ENCODE data around the gene YWHAH. TPM values are rescaled to one million over a fixed set of nuclear protein-coding genes. Genes with fewer than 3 reads are reported as not detected.

YWHAH gene
- total and polyA plus RNA-seq, 8 donors, result 40.2 to 106 (median 48.0) TPM

- Histone ChIP-seq H3K27me3 (no peaks in the 10 kb centered on the region), H3K4me3 (peak overlapping the region; percentile 83 to 97 (median 89)), H3K9me3 (no peaks in the 10 kb centered on the region), H3K4me1 (peaks cover 11 to 21% (median 17%) of the 10 kb centered on the region in 3 donors), H3K36me3 (no peaks in the 10 kb centered on the region), H3K27ac (peak overlapping the region; percentile 83 to 94 (median 91))
- ATAC-seq, result no peak
- DNase-seq, result no peak
- no peak for TF ChIP-seq CTCF (IDR thresholded peaks at IDR 0.05)
- FAIRE-seq, result no peak
- intact Hi-C loops (cut with DNase I), result no loop called here
- 2 to 3% methylated on average over 15 of the region's 15 CpGs for WGBS, 2 donors
Observed at GRCh38 chr22:31945443-31945855, 1.1 kb downstream of the YWHAH start.

- TF ChIP-seq CTCF (IDR thresholded peaks at IDR 0.05), result no peak
- H3K9me3 ChIP-seq, result no peaks in the 10 kb centered on the region
- H3K36me3 ChIP-seq, result no peaks in the 10 kb centered on the region
- peak overlapping the region in 2 of 4 donors; percentile 86 to 97 for H3K4me3 ChIP-seq
- intact Hi-C loops (cut with DNase I), result no loop called here
- H3K27me3 ChIP-seq, result no peaks in the 10 kb centered on the region
- FAIRE-seq (no peak), ATAC-seq (no peak), DNase-seq (no peak)
- 42 to 50% methylated on average over 8 of the region's 8 CpGs for WGBS, 2 donors
- H3K4me1 ChIP-seq, result peaks cover 11 to 24% (median 17%) of the 10 kb centered on the region in 3 donors
- H3K27ac ChIP-seq, result peak overlapping the region; percentile 83 to 94 (median 91)
Observed at GRCh38 chr22:31945971-31946680, 1.8 kb downstream of the YWHAH start.

- Histone ChIP-seq H3K36me3 (no peaks in the 10 kb centered on the region), H3K27me3 (no peaks in the 10 kb centered on the region), H3K4me3 (peak overlapping the region in 1 of 4 donors; percentile 86), H3K27ac (peak overlapping the region in 2 of 4 donors; percentile 93 to 94), H3K9me3 (no peaks in the 10 kb centered on the region), H3K4me1 (peaks cover 17 to 35% (median 28%) of the 10 kb centered on the region in 3 donors)
- FAIRE-seq (no peak), DNase-seq (no peak), ATAC-seq (peak in 2 of 4 donors; percentile 9 to 14)
- intact Hi-C loops (cut with DNase I), result no loop called here
- TF ChIP-seq CTCF (IDR thresholded peaks at IDR 0.05), result peak in 1 of 4 donors; percentile 27
- 1 to 9% methylated on average over 2 of the region's 2 CpGs for WGBS, 2 donors
Observed at GRCh38 chr22:31947296-31947695, 3.0 kb downstream of the YWHAH start.

GRCh38 chr22:31948002-31948401 is 3.7 kb downstream of the YWHAH start:
- peak; percentile 3 to 16 (median 7) for ATAC-seq
- Histone ChIP-seq H3K4me3 (no peak overlapping the region), H3K4me1 (peaks cover 24 to 42% (median 35%) of the 10 kb centered on the region in 3 donors), H3K27me3 (no peaks in the 10 kb centered on the region), H3K27ac (peak overlapping the region in 2 of 4 donors; percentile 55 to 93), H3K9me3 (no peaks in the 10 kb centered on the region), H3K36me3 (no peaks in the 10 kb centered on the region)
- 29 to 39% methylated on average over 8 of the region's 8 CpGs for WGBS, 2 donors
- no peak for TF ChIP-seq CTCF (IDR thresholded peaks at IDR 0.05)
- DNase-seq, result peak in 4 of 6 donors; percentile 50 to 78 (median 64)
- no peak for FAIRE-seq
- intact Hi-C loops (cut with DNase I), result no loop called here

GRCh38 chr22:31950226-31950625 is 5.9 kb downstream of the YWHAH start:
- H3K9me3 ChIP-seq, result no peaks in the 10 kb centered on the region
- 68 to 80% methylated on average over 4 of the region's 4 CpGs for WGBS, 2 donors
- TF ChIP-seq CTCF (IDR thresholded peaks at IDR 0.05), result no peak
- no peak for DNase-seq
- FAIRE-seq, result no peak
- intact Hi-C loops (cut with DNase I), result loop anchor here in 1 of 3 donors (5.0 kb wide), 1 partner anchor 68 kb away; no protein-coding TSS in a partner anchor
- H3K27ac ChIP-seq, result no peak overlapping the region
- no peaks in the 10 kb centered on the region for H3K36me3 ChIP-seq
- H3K4me1 ChIP-seq, result peaks cover 25 to 56% (median 49%) of the 10 kb centered on the region in 3 donors
- ATAC-seq, result no peak
- no peak overlapping the region for H3K4me3 ChIP-seq
- H3K27me3 ChIP-seq, result no peaks in the 10 kb centered on the region
